SK-N-SH (cell line): ENCODE measurements around the gene SNTG2. TPM values are rescaled to one million over a fixed set of nuclear protein-coding genes. Genes with fewer than 3 reads are reported as not detected.

Source experiments
- CTCF ChIA-PET: fragments of 300-600, 350-600 bp; formaldehyde crosslinking; extraction: SDS; loops from one replicate; lab custom pipeline; 2021; lab: Yijun Ruan, JAX
- POLR2A ChIA-PET: fragments of 350-600 bp; sonication (Branson Sonifier 250); formaldehyde crosslinking; extraction: SDS; loops from one replicate; lab custom pipeline; 2020; ENCODE audit warnings: antibody characterized with exemption, inconsistent platforms; lab: Yijun Ruan, JAX
- DNase-seq: peaks from one replicate; pipeline ENCODE4 v3.0.0; 2012
- H2AFZ ChIP-seq: fragments of 200-600 bp; sonication (generic); 2 replicates; pipeline ENCODE4 v1.8.1; 2016; ENCODE audit warnings: antibody characterized with exemption, mild to moderate bottlenecking, low read depth
- H3F3A ChIP-seq: fragments of 200-600 bp; sonication (generic); replicated peaks from 2 replicates; pipeline ENCODE3; 2016; ENCODE audit warnings: antibody characterized with exemption, mild to moderate bottlenecking; ENCODE audit not compliant: insufficient read depth
- H3K27ac ChIP-seq, 2 experiments: fragments of 200-500 bp in 1 of 2; fragments of 200-600 bp in 1 of 2; sonication (Bioruptor generic) in 1 of 2; sonication (generic), shearing (Covaris generic) in 1 of 2; 2 replicates each; pipeline versions ENCODE4 v1.5.1 to v1.6.1; 2014 to 2016; ENCODE audit warnings: low read depth in 2 of 2, inconsistent platforms in 1 of 2, low read length in 1 of 2, mild to moderate bottlenecking in 1 of 2, mixed read lengths in 1 of 2
- H3K27me3 ChIP-seq: fragments of 200-600 bp; sonication (generic), shearing (Covaris generic); 2 replicates; pipeline ENCODE4 v1.6.1; 2016; ENCODE audit warnings: mixed run types; ENCODE audit not compliant: insufficient read depth
- H3K36me3 ChIP-seq, 2 experiments: fragments of 200-500 bp in 1 of 2; fragments of 200-600 bp in 1 of 2; sonication (Bioruptor generic) in 1 of 2; sonication (generic) in 1 of 2; replicated peaks in 1 of 2; 2 replicates each; pipeline versions ENCODE3 to v1.5.1; 2014 to 2016; ENCODE audit warnings: low read length in 1 of 2, mild to moderate bottlenecking in 1 of 2; ENCODE audit not compliant: insufficient read depth in 2 of 2, control insufficient read depth in 1 of 2
- H3K4me1 ChIP-seq, 2 experiments: fragments of 200-500 bp in 1 of 2; fragments of 200-600 bp in 1 of 2; sonication (Bioruptor generic) in 1 of 2; sonication (generic), shearing (Covaris generic) in 1 of 2; 2 replicates each; pipeline versions ENCODE4 v1.5.1 to v1.6.1; 2014 to 2016; ENCODE audit warnings: low read depth in 1 of 2, low read length in 1 of 2, mixed run types in 1 of 2; ENCODE audit not compliant: insufficient read depth in 2 of 2, control insufficient read depth in 1 of 2
- H3K4me2 ChIP-seq: fragments of 200-600 bp; sonication (generic), shearing (Covaris generic); 2 replicates; pipeline ENCODE4 v1.6.1; 2017; ENCODE audit warnings: mixed run types
- H3K4me3 ChIP-seq, 2 experiments: fragments of 200-500 bp in 1 of 2; fragments of 200-600 bp in 1 of 2; sonication (Bioruptor generic) in 1 of 2; sonication (generic), shearing (Covaris generic) in 1 of 2; 2 replicates each; pipeline versions ENCODE4 v1.5.1 to v1.8.1; 2014 to 2016; ENCODE audit warnings: low read depth in 2 of 2, inconsistent platforms in 1 of 2, low read length in 1 of 2, mild to moderate bottlenecking in 1 of 2, mixed read lengths in 1 of 2, moderate library complexity in 1 of 2
- H3K79me2 ChIP-seq: fragments of 200-600 bp; sonication (generic); 2 replicates; pipeline ENCODE4 v1.8.1; 2017; ENCODE audit warnings: mild to moderate bottlenecking; ENCODE audit not compliant: insufficient read depth
- H3K9ac ChIP-seq: fragments of 200-600 bp; sonication (generic); 2 replicates; pipeline ENCODE4 v1.6.1; 2017; ENCODE audit warnings: mixed run types
- H3K9me2 ChIP-seq: fragments of 200-600 bp; sonication (generic); 2 replicates; pipeline ENCODE4 v1.6.1; 2017; ENCODE audit warnings: mixed run types
- H3K9me3 ChIP-seq: fragments of 200-600 bp; sonication (generic); 2 replicates; pipeline ENCODE4 v1.6.1; 2017; ENCODE audit warnings: mixed run types, mild to moderate bottlenecking, moderate library complexity
- H4K20me1 ChIP-seq: fragments of 200-600 bp; sonication (generic); 2 replicates; pipeline ENCODE4 v1.6.1; 2017; ENCODE audit warnings: mild to moderate bottlenecking, mixed run types; ENCODE audit not compliant: insufficient read depth
- ELF1 ChIP-seq: IDR thresholded peaks from 2 replicates; pipeline ENCODE4 v1.4.0; 2012
- EZH2phosphoT487 ChIP-seq: fragments of 200-600 bp; sonication (generic); IDR thresholded peaks from 2 replicates; pipeline ENCODE4 v1.6.1; 2017; ENCODE audit warnings: low read depth, mixed run types, mild to moderate bottlenecking, antibody characterized with exemption, moderate library complexity, borderline replicate concordance
- FOXJ3 ChIP-seq: sonication (generic); formaldehyde crosslinking; IDR thresholded peaks from 2 replicates; pipeline ENCODE4 v1.5.1; 2020; ENCODE audit warnings: mild to moderate bottlenecking, missing genetic modification reagents
- FOXM1 ChIP-seq: IDR thresholded peaks from 2 replicates; pipeline ENCODE4 v1.4.0; 2012; ENCODE audit warnings: low read depth, mild to moderate bottlenecking
- GABPA ChIP-seq: IDR thresholded peaks from 2 replicates; pipeline ENCODE4 v1.4.0; 2012; ENCODE audit warnings: low read depth, mild to moderate bottlenecking
- IRF3 ChIP-seq: fragments of 150-350 bp; IDR thresholded peaks from 2 replicates; pipeline ENCODE4 v1.6.1; 2016; ENCODE audit warnings: mild to moderate bottlenecking, low read depth, low read length
- JUND ChIP-seq: IDR thresholded peaks from 2 replicates; pipeline ENCODE4 v1.4.0; 2012
- MAX ChIP-seq: IDR thresholded peaks from 2 replicates; pipeline ENCODE4 v1.4.0; 2012; ENCODE audit warnings: low read depth
- PBX3 ChIP-seq: IDR thresholded peaks from 2 replicates; pipeline ENCODE4; 2012
- RAD21 ChIP-seq: IDR thresholded peaks from 2 replicates; pipeline ENCODE4 v1.6.1; 2012; ENCODE audit warnings: mild to moderate bottlenecking, low read length
- RCOR1 ChIP-seq: fragments of 150-350 bp; IDR thresholded peaks from 2 replicates; pipeline ENCODE4 v1.6.1; 2017; ENCODE audit warnings: antibody characterized with exemption, low read length
- RFX5 ChIP-seq: IDR thresholded peaks from 2 replicates; pipeline ENCODE4 v1.6.1; 2012; ENCODE audit warnings: mild to moderate bottlenecking, improper control_type of control experiment, low read length
- SIN3A ChIP-seq: IDR thresholded peaks from 2 replicates; pipeline ENCODE4 v1.6.1; 2012; ENCODE audit warnings: low read depth, mild to moderate bottlenecking, low read length, moderate library complexity, borderline replicate concordance
- SMC3 ChIP-seq: IDR thresholded peaks from 2 replicates; pipeline ENCODE4 v1.6.1; 2012; ENCODE audit warnings: low read depth, low read length, improper control_type of control experiment
- TEAD4 ChIP-seq: IDR thresholded peaks from 2 replicates; pipeline ENCODE4 v1.4.0; 2012; ENCODE audit warnings: mild to moderate bottlenecking, borderline replicate concordance; ENCODE audit not compliant: insufficient read depth
- USF1 ChIP-seq: IDR thresholded peaks from 2 replicates; pipeline ENCODE4 v1.4.0; 2012; ENCODE audit warnings: low read depth, borderline replicate concordance
- USF2 ChIP-seq: fragments of 150-350 bp; IDR thresholded peaks from 2 replicates; pipeline ENCODE4 v1.6.1; 2017; ENCODE audit warnings: antibody characterized with exemption, low read length, low read depth, borderline replicate concordance
- ZBTB33 ChIP-seq: IDR thresholded peaks from 2 replicates; pipeline ENCODE4 v1.4.0; 2012; ENCODE audit warnings: low read depth, borderline replicate concordance
- whole genome bisulfite sequencing: methylation state at CpG from one replicate; pipeline ENCODE4 v1.1.6; 2017; ENCODE audit warnings: low lambda C conversion rate; 5-methylcytosine and 5-hydroxymethylcytosine counted together
- polyA plus RNA-seq, 3 experiments: library from polyadenylated mRNA; depleted of rRNA; stranded (reverse); fragments of >200 nt; gene quantifications; 2 replicates each; pipeline ENCODE4 v1.2.3, GENCODE V29; 2012

Gene SNTG2
- polyA plus RNA-seq, 1 of the 3 experiments (the other 2 are of a cell fraction): not detected

- Histone ChIP-seq H3K27ac (no peak overlapping the region), H3K4me3 (no peak overlapping the region), H3K4me1 (no peaks in the 10 kb centered on the region), H2AFZ (no peak overlapping the region), H3K9me2 (no peaks in the 10 kb centered on the region), H3K9ac (no peak overlapping the region), H3K36me3 (no peaks in the 10 kb centered on the region), H3K9me3 (no peaks in the 10 kb centered on the region; the same call in 1 of the 2 replicates), H3F3A (no peaks in the 10 kb centered on the region), H3K27me3 (no peaks in the 10 kb centered on the region), H4K20me1 (no peaks in the 10 kb centered on the region), H3K79me2 (no peaks in the 10 kb centered on the region), H3K4me2 (no peak overlapping the region)
- ChIA-PET CTCF (no interaction called here), POLR2A (no interaction called here)
- DNase-seq: no peak
- TF ChIP-seq ZBTB33: no peak
- TF ChIP-seq SIN3A: no peak
- TF ChIP-seq MAX: no peak
- no peak for TF ChIP-seq IRF3
- no peak for TF ChIP-seq USF1
- TF ChIP-seq PBX3: no peak
- TF ChIP-seq RFX5: no peak
- no peak for TF ChIP-seq RCOR1
- TF ChIP-seq USF2: no peak
- no peak for TF ChIP-seq FOXJ3 (CRISPR knock-in tag)
- no peak for TF ChIP-seq EZH2phosphoT487
- TF ChIP-seq JUND: no peak
- no peak for TF ChIP-seq TEAD4
- TF ChIP-seq SMC3: no peak
- TF ChIP-seq RAD21: no peak
- TF ChIP-seq ELF1: no peak
- TF ChIP-seq FOXM1: no peak
- TF ChIP-seq GABPA: no peak
- 55% methylated on average over 12 of the region's 15 CpGs for WGBS
Measured at GRCh38 chr2:1157107-1157506, 206.5 kb downstream of the SNTG2 start.
